Stimulated activated CD8-positive, alpha-beta memory T cell treated with anti-CD3 and anti-CD28 coated beads, Interleukin-15, amount 100 ng/mL, for 4 hours (primary cell): Measurements from ENCODE around the gene ACVR1.
"Not testable (repeated sequence)": the region's sequence is repeated elsewhere in the genome, so short reads cannot be mapped to it uniquely, and the experiment has no call there.

Experiments used
- DNase-seq, 2 donors: peaks; one replicate each; pipeline ENCODE4 v3.0.0-alpha.2; 2020; ENCODE audit warnings: low read depth in 2 of 2

ACVR1 gene

GRCh38 chr2:157722580-157723234 lies 153.4 kb downstream of the ACVR1 start:
- DNase-seq: no peak

GRCh38 chr2:157720504-157720903 lies 155.6 kb downstream of the ACVR1 start:
- DNase-seq: no peak

GRCh38 chr2:157704653-157705052 lies 171.5 kb downstream of the ACVR1 start:
- DNase-seq: not testable (repeated sequence)

- not testable (repeated sequence) for DNase-seq
These were observed 172.0 kb downstream of the ACVR1 start for GRCh38 chr2:157704148-157704547.

GRCh38 chr2:157699806-157700205 lies 176.3 kb downstream of the ACVR1 start:
- no peak for DNase-seq

- DNase-seq: no peak
These were observed 177.1 kb downstream of the ACVR1 start for GRCh38 chr2:157699009-157699408.

GRCh38 chr2:157698430-157698829 lies 177.7 kb downstream of the ACVR1 start:
- no peak for DNase-seq

- DNase-seq: no peak
These were observed 180.1 kb downstream of the ACVR1 start for GRCh38 chr2:157696036-157696435.

- no peak for DNase-seq
These were observed 183.4 kb downstream of the ACVR1 start for GRCh38 chr2:157692768-157693167.

GRCh38 chr2:157691695-157692094 lies 184.4 kb downstream of the ACVR1 start:
- no peak for DNase-seq

- DNase-seq: no peak
These were observed 185.0 kb downstream of the ACVR1 start for GRCh38 chr2:157691131-157691530.
